Brain microvascular endothelial cell (primary cell): ENCODE data around the gene MSLN.
A peak's percentile ranks its signal among the peaks of the same experiment; 100 is the strongest.

Experiments used
- DNase-seq: peaks from one replicate; pipeline ENCODE4 v3.0.0-alpha.2; 2020
- H3K27ac ChIP-seq: fragments of 250-450 bp; sonication (Bioruptor Pico); 2 replicates; pipeline ENCODE4 v1.5.1; 2020; ENCODE audit warnings: mild to moderate bottlenecking, moderate library complexity
- H3K27me3 ChIP-seq: fragments of 250-450 bp; sonication (Bioruptor Pico); replicated peaks from 2 replicates; pipeline ENCODE4 v1.5.1; 2020; ENCODE audit warnings: mild to moderate bottlenecking
- H3K36me3 ChIP-seq: fragments of 250-450 bp; sonication (Bioruptor Pico); replicated peaks from 2 replicates; pipeline ENCODE4 v1.5.1; 2020; ENCODE audit warnings: mild to moderate bottlenecking
- H3K4me3 ChIP-seq: 2 replicates; pipeline ENCODE4 v1.5.1; 2011; ENCODE audit warnings: low read depth, mild to moderate bottlenecking, control low read depth, low read length, moderate library complexity
- CTCF ChIP-seq: IDR thresholded peaks from 2 replicates; pipeline ENCODE4 v1.5.1; 2011; ENCODE audit warnings: low read depth, mild to moderate bottlenecking, moderate library complexity, low read length, control low read depth, inconsistent platforms; ENCODE audit errors: missing control alignments
- in situ Hi-C: cut with HindIII; loops from 2 replicates; pipeline ENCODE4 v1.10.0; 2017; ENCODE audit warnings: low sequenced_read_pairs, low pct_ligation_motif_present

Gene MSLN

GRCh38 chr16:725463-726187 lies 34.9 kb upstream of the MSLN start:
- peaks cover 2% of the 10 kb centered on the region for H3K36me3 ChIP-seq
- DNase-seq: no peak
- no peak for TF ChIP-seq CTCF
- in situ Hi-C loops: no loop called here
- no peak overlapping the region for H3K4me3 ChIP-seq
- H3K27ac ChIP-seq: no peak overlapping the region
- H3K27me3 ChIP-seq: no peaks in the 10 kb centered on the region

GRCh38 chr16:726188-726437 lies 34.4 kb upstream of the MSLN start:
- H3K36me3 ChIP-seq: peaks cover 2% of the 10 kb centered on the region
- TF ChIP-seq CTCF: no peak
- no peak for DNase-seq
- no peak overlapping the region for H3K4me3 ChIP-seq
- no peaks in the 10 kb centered on the region for H3K27me3 ChIP-seq
- in situ Hi-C loops: no loop called here
- H3K27ac ChIP-seq: no peak overlapping the region

GRCh38 chr16:726438-727290 lies 33.9 kb upstream of the MSLN start, which contains the start of the genes CCDC78 and HAGHL:
Gene CCDC78 (minus strand): TSS chr16:726443. CDS start chr16:726367, 76 bp downstream.
Gene HAGHL (plus strand): TSS chr16:727106. CDS start chr16:727510, 404 bp downstream.
- peaks cover 2% of the 10 kb centered on the region for H3K36me3 ChIP-seq
- in situ Hi-C loops: no loop called here
- H3K27ac ChIP-seq: peak within 1 kb of the TSS; percentile 24
- TF ChIP-seq CTCF: no peak
- peak within 1 kb of the TSS; percentile 67 for H3K4me3 ChIP-seq
- no peak for DNase-seq
- H3K27me3 ChIP-seq: no peaks in the 10 kb centered on the region

GRCh38 chr16:727291-727977 lies 33.1 kb upstream of the MSLN start:
- Histone ChIP-seq H3K36me3 (peaks cover 2% of the 10 kb centered on the region), H3K27me3 (no peaks in the 10 kb centered on the region), H3K27ac (peak overlapping the region; percentile 24), H3K4me3 (peak overlapping the region; percentile 67)
- in situ Hi-C loops: no loop called here
- TF ChIP-seq CTCF: no peak
- no peak for DNase-seq

- peak; percentile 63 for DNase-seq
- no peak for TF ChIP-seq CTCF
- Histone ChIP-seq H3K36me3 (peaks cover 7% of the 10 kb centered on the region), H3K27me3 (no peaks in the 10 kb centered on the region), H3K4me3 (peak overlapping the region; percentile 67), H3K27ac (no peak overlapping the region)
- in situ Hi-C loops: no loop called here
Observed at GRCh38 chr16:728131-728889, 32.2 kb upstream of the MSLN start.
